ENCODE results near the gene RAB11FIP5.

GRCh38 chr2:73135236-73135635 is 22.5 kb upstream of the RAB11FIP5 start:
- TF ChIP-seq EP300 (IDR thresholded peaks at IDR 0.05; ENCODE audit: borderline replicate concordance in 1 of 2, control insufficient read depth in 1 of 2, low read depth in 2 of 2, low read length in 2 of 2) (no peak), RELA (IDR thresholded peaks at IDR 0.05; ENCODE audit: borderline replicate concordance, partially characterized antibody) (no peak), MXI1 (IDR thresholded peaks at IDR 0.05; ENCODE audit: low read depth, low read length) (no peak), KDM1A (IDR thresholded peaks at IDR 0.05; ENCODE audit: borderline replicate concordance) (no peak), ATF7 (IDR thresholded peaks at IDR 0.05; ENCODE audit: low read depth) (no peak), ZBTB4 (CRISPR knock-in tag; IDR thresholded peaks at IDR 0.05) (no peak), NR2F1 (conservative IDR thresholded peaks at IDR 0.05) (no peak), JUNB (IDR thresholded peaks at IDR 0.05) (no peak), SP1 (IDR thresholded peaks at IDR 0.05; ENCODE audit: low read depth, low read length) (no peak), ZBTB11 (CRISPR knock-in tag; IDR thresholded peaks at IDR 0.05) (no peak), GABPA (IDR thresholded peaks at IDR 0.05; ENCODE audit: low read depth) (no peak), CBFB (IDR thresholded peaks at IDR 0.05; ENCODE audit: low read depth) (no peak)
- TF ChIP-seq, protein P1, sequence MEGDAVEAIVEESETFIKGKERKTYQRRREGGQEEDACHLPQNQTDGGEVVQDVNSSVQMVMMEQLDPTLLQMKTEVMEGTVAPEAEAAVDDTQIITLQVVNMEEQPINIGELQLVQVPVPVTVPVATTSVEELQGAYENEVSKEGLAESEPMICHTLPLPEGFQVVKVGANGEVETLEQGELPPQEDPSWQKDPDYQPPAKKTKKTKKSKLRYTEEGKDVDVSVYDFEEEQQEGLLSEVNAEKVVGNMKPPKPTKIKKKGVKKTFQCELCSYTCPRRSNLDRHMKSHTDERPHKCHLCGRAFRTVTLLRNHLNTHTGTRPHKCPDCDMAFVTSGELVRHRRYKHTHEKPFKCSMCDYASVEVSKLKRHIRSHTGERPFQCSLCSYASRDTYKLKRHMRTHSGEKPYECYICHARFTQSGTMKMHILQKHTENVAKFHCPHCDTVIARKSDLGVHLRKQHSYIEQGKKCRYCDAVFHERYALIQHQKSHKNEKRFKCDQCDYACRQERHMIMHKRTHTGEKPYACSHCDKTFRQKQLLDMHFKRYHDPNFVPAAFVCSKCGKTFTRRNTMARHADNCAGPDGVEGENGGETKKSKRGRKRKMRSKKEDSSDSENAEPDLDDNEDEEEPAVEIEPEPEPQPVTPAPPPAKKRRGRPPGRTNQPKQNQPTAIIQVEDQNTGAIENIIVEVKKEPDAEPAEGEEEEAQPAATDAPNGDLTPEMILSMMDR (IDR thresholded peaks at IDR 0.05 in 2 of 3, conservative IDR thresholded peaks at IDR 0.05 in 1 of 3; ENCODE audit: control insufficient read depth in 2 of 3, extremely low read depth in 1 of 3, insufficient read depth in 1 of 3, low read depth in 3 of 3, low read length in 3 of 3): no peak
